Measurements from ENCODE around the gene CASP7.

Gene CASP7

GRCh38 chr10:113736576-113736975 is 56.9 kb downstream of the CASP7 start:
- no peak for DNase-seq (ENCODE audit: low read depth)

DNA sequence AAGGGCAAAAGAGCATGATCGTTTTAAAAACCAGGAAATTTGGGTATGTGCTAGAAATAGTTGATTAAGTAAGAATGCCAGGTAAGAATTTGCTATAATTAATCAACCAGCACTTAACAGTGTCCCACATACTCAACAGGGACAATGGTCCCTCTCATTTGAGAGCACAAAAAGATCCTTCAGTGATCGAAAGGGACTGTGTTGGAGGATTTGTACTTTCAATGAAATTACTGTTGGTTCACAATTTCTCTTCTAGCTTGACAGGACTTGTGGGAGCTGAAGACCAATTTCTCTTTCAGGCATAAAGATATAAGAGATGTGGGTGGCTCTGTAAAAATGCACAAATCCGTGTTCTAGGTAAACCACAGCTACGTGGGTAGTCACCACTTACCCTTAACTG is 59.3 kb downstream of the CASP7 start:
- no peak for DNase-seq (ENCODE audit: low read depth)
- TF ChIP-seq CTCF (IDR thresholded peaks at IDR 0.05; ENCODE audit: insufficient read depth, low read depth, low read length, missing control alignments), result no peak
- H3K4me3 ChIP-seq (ENCODE audit: low read depth, low read length), result no peak overlapping the region

More at GRCh38 chr10:113736576-113736975, 56.9 kb downstream of the CASP7 start:
- TF ChIP-seq CTCF (IDR thresholded peaks at IDR 0.05; ENCODE audit: insufficient read depth, low read depth, low read length, missing control alignments), result no peak
- no peak overlapping the region for H3K4me3 ChIP-seq (ENCODE audit: low read depth, low read length)

DNA sequence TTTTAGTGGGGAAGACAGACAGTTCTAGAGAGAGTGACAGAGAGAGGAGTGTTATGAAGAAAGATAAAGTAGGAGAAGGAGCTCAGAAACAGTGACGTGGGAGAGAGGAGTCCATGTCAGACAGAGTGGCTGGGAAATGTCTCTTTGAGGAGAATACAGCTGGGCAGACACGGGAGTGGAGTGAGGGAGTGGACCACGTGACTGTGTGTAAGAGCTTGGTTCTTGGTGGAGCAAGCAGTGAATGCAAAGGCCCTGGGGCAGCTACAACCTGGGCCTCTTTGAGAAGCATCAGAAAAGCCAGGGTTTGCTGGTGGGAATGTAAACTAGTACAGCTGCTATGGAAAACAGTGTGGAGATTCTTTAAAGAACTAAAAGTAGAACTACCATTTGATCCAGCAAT is 59.9 kb downstream of the CASP7 start:
- no peak for DNase-seq (ENCODE audit: low read depth)
- TF ChIP-seq CTCF (IDR thresholded peaks at IDR 0.05; ENCODE audit: insufficient read depth, low read depth, low read length, missing control alignments), result no peak
- no peak overlapping the region for H3K4me3 ChIP-seq (ENCODE audit: low read depth, low read length)

GRCh38 chr10:113740850-113741249 is 61.1 kb downstream of the CASP7 start:
- DNase-seq (ENCODE audit: low read depth), result no peak
- no peak overlapping the region for H3K4me3 ChIP-seq (ENCODE audit: low read depth, low read length)
- TF ChIP-seq CTCF (IDR thresholded peaks at IDR 0.05; ENCODE audit: insufficient read depth, low read depth, low read length, missing control alignments), result no peak

DNA sequence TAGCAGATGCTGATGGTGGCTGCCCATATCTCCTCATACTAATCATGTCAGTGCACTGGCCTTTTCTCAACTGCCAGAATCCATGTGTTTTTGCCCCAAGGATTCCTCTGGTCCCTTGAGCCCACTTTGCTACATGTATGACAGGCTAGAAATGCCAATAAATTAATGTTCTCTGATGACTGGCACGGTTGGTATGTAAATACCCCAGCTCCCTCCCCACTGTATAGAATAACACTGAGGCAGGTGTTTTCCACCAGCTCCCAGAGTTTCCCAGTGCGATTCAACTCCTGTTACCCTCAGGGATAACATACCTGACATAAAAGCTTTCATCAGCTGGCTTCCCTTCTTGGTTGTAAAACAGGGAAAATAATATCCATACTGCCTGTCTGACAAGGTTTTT is 62.8 kb downstream of the CASP7 start:
- no peak for DNase-seq (ENCODE audit: low read depth)
- H3K4me3 ChIP-seq (ENCODE audit: low read depth, low read length), result no peak overlapping the region
- no peak for TF ChIP-seq CTCF (IDR thresholded peaks at IDR 0.05; ENCODE audit: insufficient read depth, low read depth, low read length, missing control alignments)

GRCh38 chr10:113743594-113743993 is 63.9 kb downstream of the CASP7 start:
- no peak overlapping the region for H3K4me3 ChIP-seq (ENCODE audit: low read depth, low read length)
- DNase-seq (ENCODE audit: low read depth), result no peak

More at GRCh38 chr10:113743594-113743993, 63.9 kb downstream of the CASP7 start:
- TF ChIP-seq CTCF (IDR thresholded peaks at IDR 0.05; ENCODE audit: insufficient read depth, low read depth, low read length, missing control alignments), result no peak

All from GM12865 (cell line).